ENCODE measurements around the gene MRPS6. TPM values are rescaled to one million over a fixed set of nuclear protein-coding genes. Genes with fewer than 3 reads are reported as not detected.
A peak's percentile ranks its signal among the peaks of the same experiment; 100 is the strongest.

The MRPS6 gene
- total RNA-seq, 1 donor, result 19.2 TPM

DNA sequence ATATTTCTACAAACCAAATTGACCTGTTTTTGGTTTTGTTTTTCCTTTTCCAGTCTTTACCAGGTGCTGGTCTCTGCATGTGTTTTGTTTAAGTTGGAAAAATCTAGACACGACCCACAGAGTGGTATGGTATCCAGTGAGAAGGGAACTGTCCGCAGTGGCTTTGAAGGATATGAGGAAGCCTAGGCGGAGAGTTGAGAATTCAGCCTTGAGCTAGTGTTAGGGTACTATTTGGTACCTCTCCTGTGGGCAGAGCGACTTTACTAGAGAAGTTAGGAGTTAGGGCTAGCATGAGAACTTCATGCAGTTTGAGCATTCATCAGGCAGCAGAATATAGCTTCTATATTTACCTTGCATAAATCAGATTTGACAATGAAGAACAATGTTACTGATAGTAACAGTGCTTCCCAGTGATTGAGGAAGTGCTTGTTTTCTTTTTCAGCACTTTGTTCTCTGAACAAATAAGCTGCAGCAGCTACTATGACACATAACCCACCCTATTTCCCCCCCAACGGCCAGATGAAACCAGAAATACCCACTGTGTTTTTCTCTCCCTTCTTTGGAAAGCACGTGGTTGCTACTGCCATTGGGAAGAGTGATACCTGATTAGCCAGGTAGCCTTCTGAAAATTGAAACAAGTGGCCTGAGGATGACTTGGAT lies 19.0 kb downstream of the MRPS6 start:
- Histone ChIP-seq H4K20me1 (ENCODE audit: insufficient read depth, low read length) (peaks cover 10% of the 10 kb centered on the region), H3K9me3 (ENCODE audit: low read depth, low read length) (no peaks in the 10 kb centered on the region), H3K79me2 (ENCODE audit: insufficient read depth, low read length) (peaks cover 92% of the 10 kb centered on the region), H3K4me2 (ENCODE audit: insufficient read depth, low read length) (no peak overlapping the region), H3K27ac (ENCODE audit: low read depth, low read length) (no peak overlapping the region), H2AFZ (ENCODE audit: low read length) (no peak overlapping the region), H3K27me3 (ENCODE audit: insufficient read depth, low read length) (no peaks in the 10 kb centered on the region), H3K4me3 (ENCODE audit: insufficient read depth, low read length) (no peak overlapping the region), H3K36me3 (ENCODE audit: insufficient read depth, low read length) (peaks cover 23% of the 10 kb centered on the region), H3K4me1 (ENCODE audit: insufficient read depth, low read length) (no peaks in the 10 kb centered on the region)
- TF ChIP-seq, protein P1, sequence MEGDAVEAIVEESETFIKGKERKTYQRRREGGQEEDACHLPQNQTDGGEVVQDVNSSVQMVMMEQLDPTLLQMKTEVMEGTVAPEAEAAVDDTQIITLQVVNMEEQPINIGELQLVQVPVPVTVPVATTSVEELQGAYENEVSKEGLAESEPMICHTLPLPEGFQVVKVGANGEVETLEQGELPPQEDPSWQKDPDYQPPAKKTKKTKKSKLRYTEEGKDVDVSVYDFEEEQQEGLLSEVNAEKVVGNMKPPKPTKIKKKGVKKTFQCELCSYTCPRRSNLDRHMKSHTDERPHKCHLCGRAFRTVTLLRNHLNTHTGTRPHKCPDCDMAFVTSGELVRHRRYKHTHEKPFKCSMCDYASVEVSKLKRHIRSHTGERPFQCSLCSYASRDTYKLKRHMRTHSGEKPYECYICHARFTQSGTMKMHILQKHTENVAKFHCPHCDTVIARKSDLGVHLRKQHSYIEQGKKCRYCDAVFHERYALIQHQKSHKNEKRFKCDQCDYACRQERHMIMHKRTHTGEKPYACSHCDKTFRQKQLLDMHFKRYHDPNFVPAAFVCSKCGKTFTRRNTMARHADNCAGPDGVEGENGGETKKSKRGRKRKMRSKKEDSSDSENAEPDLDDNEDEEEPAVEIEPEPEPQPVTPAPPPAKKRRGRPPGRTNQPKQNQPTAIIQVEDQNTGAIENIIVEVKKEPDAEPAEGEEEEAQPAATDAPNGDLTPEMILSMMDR (IDR thresholded peaks at IDR 0.05; ENCODE audit: extremely low read depth, low read depth, low read length), result no peak
- peak; percentile 36 for DNase-seq (ENCODE audit: insufficient read length, low spot score, missing footprints)

DNA sequence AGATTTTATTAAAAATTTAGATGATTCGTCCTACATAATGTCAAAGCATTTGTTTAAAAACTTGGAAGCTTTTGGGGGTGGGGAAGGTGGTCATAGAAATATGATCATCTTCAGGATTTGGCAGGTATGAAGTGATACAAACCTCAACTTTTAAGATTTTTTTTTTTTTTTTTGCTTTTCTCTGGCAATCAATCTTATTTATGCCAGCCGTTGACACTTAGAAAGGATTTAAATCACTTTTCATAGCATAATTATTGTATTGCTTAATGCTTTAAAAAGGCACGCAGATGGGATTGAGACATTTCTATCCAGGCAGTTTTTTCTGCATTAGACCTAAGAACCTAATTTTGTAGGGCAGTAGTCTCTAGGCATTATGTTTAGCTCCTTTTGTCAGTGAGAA lies 19.7 kb downstream of the MRPS6 start:
- Histone ChIP-seq H3K4me1 (ENCODE audit: insufficient read depth, low read length) (no peaks in the 10 kb centered on the region), H3K9me3 (ENCODE audit: low read depth, low read length) (no peaks in the 10 kb centered on the region), H2AFZ (ENCODE audit: low read length) (no peak overlapping the region), H4K20me1 (ENCODE audit: insufficient read depth, low read length) (peaks cover 10% of the 10 kb centered on the region), H3K27ac (ENCODE audit: low read depth, low read length) (no peak overlapping the region), H3K36me3 (ENCODE audit: insufficient read depth, low read length) (peaks cover 23% of the 10 kb centered on the region), H3K27me3 (ENCODE audit: insufficient read depth, low read length) (no peaks in the 10 kb centered on the region), H3K79me2 (ENCODE audit: insufficient read depth, low read length) (peaks cover 92% of the 10 kb centered on the region), H3K4me3 (ENCODE audit: insufficient read depth, low read length) (no peak overlapping the region), H3K4me2 (ENCODE audit: insufficient read depth, low read length) (no peak overlapping the region)
- TF ChIP-seq, protein P1 (IDR thresholded peaks at IDR 0.05; ENCODE audit: extremely low read depth, low read depth, low read length), result no peak
- no peak for DNase-seq (ENCODE audit: insufficient read length, low spot score, missing footprints)

GRCh38 chr21:34094949-34095348 lies 21.6 kb downstream of the MRPS6 start:
- Histone ChIP-seq H3K4me3 (ENCODE audit: insufficient read depth, low read length) (no peak overlapping the region), H2AFZ (ENCODE audit: low read length) (no peak overlapping the region), H3K9me3 (ENCODE audit: low read depth, low read length) (no peaks in the 10 kb centered on the region), H4K20me1 (ENCODE audit: insufficient read depth, low read length) (peaks cover 4% of the 10 kb centered on the region), H3K4me2 (ENCODE audit: insufficient read depth, low read length) (no peak overlapping the region), H3K36me3 (ENCODE audit: insufficient read depth, low read length) (peaks cover 27% of the 10 kb centered on the region), H3K27ac (ENCODE audit: low read depth, low read length) (no peak overlapping the region), H3K4me1 (ENCODE audit: insufficient read depth, low read length) (no peaks in the 10 kb centered on the region), H3K79me2 (ENCODE audit: insufficient read depth, low read length) (peaks cover 92% of the 10 kb centered on the region), H3K27me3 (ENCODE audit: insufficient read depth, low read length) (no peaks in the 10 kb centered on the region)
- DNase-seq (ENCODE audit: insufficient read length, low spot score, missing footprints), result no peak
- TF ChIP-seq, protein P1 (IDR thresholded peaks at IDR 0.05; ENCODE audit: extremely low read depth, low read depth, low read length), result no peak

DNA sequence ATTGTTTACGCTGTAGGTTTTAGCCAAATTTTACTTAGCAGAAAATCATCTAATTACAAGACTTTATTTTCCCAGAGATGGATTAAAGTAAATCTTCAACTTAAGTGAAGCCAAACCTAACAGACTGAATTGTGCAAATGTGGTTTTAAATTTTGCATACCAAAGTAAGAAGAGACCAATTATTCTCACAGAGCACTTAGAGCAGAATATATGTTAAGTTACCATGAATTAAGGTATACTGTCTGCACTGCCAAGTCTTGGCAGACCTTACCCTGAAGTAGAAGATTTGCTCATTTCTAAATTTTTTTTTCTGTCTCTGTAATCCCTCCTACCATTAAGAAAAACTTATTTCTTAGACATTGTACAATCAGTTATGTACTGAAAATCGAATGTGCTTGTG lies 24.1 kb downstream of the MRPS6 start:
- H3K9me3 ChIP-seq (ENCODE audit: low read depth, low read length), result no peaks in the 10 kb centered on the region
- H3K36me3 ChIP-seq (ENCODE audit: insufficient read depth, low read length), result peaks cover 27% of the 10 kb centered on the region
- DNase-seq (ENCODE audit: insufficient read length, low spot score, missing footprints), result no peak
- H3K27me3 ChIP-seq (ENCODE audit: insufficient read depth, low read length), result no peaks in the 10 kb centered on the region
- no peak overlapping the region for H3K4me3 ChIP-seq (ENCODE audit: insufficient read depth, low read length)
- no peak overlapping the region for H2AFZ ChIP-seq (ENCODE audit: low read length)
- H4K20me1 ChIP-seq (ENCODE audit: insufficient read depth, low read length), result peaks cover 3% of the 10 kb centered on the region
- H3K4me1 ChIP-seq (ENCODE audit: insufficient read depth, low read length), result peaks cover 11% of the 10 kb centered on the region
- TF ChIP-seq, protein P1 (IDR thresholded peaks at IDR 0.05; ENCODE audit: extremely low read depth, low read depth, low read length), result no peak
- no peak overlapping the region for H3K4me2 ChIP-seq (ENCODE audit: insufficient read depth, low read length)
- peaks cover 97% of the 10 kb centered on the region for H3K79me2 ChIP-seq (ENCODE audit: insufficient read depth, low read length)
- H3K27ac ChIP-seq (ENCODE audit: low read depth, low read length), result no peak overlapping the region
